GM19351 (cell line): ENCODE results near the gene ZNF644.
"Not testable (repeated sequence)": the region's sequence is repeated elsewhere in the genome, so short reads cannot be mapped to it uniquely, and the experiment has no call there.

ENCODE experiments used
- ATAC-seq: cut with Tn5 transposase; IDR thresholded peaks from one replicate; pipeline ENCODE4 v1.9.1; 2021; ENCODE audit warnings: mild to moderate bottlenecking, moderate library complexity; ENCODE audit not compliant: unreplicated experiment

ZNF644 gene

DNA sequence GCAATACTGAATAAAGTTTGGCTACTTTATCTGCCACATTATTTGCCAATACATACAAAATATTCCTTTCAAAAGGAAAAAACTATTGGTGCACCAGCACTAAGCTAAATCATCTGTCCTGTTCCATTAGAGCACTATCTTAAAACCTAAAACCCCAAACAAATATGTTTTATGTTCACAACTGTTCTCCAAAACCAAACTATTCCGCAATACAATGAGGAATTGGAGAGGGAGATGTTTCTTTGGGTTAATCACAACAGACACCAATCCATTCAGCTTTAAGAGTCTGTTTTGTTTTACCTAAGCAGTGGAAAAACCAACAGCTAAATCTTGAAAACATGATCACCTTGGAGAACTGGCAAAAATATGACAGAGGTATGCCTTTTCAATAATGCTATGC lies 85.1 kb downstream of the ZNF644 start:
- no peak for ATAC-seq

DNA sequence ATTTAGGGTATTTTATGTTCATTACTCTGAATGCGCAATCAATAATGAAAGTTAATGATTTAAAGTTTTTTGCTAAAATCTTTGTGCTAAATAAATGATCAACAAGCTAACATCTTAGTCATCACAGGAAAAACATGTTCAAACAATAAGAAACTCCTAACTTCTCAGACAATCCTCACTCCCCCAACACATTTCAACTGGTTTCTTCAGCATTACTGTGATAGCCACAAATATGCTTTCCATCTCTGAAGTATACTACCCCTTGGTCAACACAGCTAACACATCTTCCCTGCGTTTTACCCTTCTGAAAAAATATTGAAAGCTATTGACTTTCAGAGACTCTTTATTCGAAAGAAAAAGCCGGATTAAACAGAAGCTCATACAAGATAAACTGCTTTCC lies 85.8 kb downstream of the ZNF644 start:
- no peak for ATAC-seq

DNA sequence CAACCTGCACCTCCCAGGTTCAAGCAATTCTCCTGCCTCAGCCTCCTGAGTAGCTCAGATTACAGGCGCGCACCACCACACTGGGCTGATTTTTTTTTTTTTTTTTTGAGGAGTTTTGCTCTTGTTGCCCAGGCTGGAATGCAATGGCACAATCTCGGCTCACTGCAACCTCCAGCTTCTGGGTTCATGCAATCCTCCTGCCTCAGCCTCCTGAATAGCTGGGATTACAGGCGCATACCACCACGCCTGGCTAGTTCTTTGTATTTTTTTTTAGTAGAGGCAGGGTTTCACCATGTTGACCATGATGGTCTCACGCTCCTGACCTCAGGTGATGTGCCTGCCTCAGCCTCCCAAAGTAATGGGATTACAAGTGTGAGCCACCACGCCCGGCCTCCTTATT lies 93.6 kb downstream of the ZNF644 start:
- ATAC-seq = not testable (repeated sequence)

DNA sequence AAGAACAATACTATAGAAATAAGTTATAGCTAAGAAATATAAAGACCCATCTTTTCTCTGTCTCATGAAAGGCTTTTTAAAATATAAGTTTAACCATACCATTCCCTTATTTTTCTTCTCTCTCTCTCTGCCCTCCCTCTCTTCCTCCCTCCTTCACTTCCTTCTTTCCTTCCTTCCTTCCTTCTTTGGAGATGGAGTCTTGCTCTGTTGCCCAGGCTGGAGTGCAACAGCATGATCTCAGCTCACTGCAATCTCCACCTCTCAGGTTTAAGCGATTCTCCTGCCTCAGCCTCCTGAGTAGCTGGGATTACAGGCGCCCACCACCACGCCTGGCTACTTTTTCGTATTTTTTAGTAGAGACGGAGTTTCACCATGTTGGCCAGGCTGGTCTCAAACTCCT lies 94.2 kb downstream of the ZNF644 start:
- ATAC-seq = not testable (repeated sequence)

DNA sequence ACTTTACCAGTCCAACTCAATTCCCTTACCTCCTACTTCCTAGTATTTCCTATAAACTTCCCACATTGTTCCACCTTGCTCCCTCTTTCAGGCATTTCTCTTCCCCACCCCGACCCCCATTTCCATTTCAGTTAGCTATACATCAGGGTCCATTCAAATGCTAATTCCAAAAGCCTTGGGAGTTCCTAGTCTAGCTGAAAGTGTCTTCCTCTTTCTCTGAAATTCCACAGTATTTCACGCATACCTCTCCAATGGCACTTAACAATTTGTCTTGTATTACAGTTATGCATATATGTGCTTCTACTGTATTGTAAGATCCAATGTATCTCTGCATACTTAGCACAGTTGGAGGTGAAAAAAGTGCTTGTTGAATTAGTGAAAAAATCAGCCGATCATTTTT lies 94.9 kb downstream of the ZNF644 start:
- ATAC-seq = no peak

DNA sequence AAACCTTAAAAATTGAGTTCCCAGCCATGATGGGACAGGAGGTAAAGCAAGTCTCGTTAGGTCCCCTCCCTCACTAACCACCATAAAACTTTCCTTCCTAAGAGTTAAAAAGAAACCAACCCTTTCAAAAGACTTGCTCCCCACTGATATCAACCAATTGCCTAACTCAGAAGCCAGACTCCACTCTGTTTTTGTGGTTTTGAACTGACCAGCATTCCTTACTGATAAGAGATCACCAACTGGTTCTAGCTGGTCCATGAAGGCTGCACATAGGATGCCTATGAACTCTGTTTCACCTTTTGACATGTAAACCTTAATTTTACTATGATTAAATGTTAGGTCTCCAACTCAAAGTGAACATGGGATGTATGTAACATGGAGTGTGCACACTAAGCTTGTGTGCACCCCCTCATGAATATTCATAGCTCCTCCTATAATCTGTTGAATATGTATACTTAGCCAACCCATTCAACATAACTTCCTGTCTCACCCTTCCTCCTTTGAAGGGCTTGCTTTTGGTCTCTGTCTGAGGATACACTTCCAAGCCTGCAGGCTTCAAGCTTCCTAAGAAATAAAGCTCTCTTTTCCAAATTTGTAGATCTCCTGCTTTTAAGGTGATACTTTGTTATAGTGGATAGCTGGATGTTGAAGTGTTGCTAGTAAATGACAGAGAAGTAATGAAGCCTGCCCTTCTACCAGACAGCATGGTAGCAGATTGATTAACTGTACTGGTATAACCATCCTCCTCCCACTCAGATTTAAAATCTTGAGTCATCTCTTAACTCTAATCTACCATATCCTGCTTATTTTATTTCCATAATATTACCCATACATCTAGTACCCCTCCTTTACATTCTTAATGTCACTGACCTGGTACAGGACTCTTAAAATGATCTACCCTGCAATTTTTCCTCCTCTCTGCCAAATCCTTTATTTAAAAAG lies 95.6 kb downstream of the ZNF644 start:
- ATAC-seq = no peak

DNA sequence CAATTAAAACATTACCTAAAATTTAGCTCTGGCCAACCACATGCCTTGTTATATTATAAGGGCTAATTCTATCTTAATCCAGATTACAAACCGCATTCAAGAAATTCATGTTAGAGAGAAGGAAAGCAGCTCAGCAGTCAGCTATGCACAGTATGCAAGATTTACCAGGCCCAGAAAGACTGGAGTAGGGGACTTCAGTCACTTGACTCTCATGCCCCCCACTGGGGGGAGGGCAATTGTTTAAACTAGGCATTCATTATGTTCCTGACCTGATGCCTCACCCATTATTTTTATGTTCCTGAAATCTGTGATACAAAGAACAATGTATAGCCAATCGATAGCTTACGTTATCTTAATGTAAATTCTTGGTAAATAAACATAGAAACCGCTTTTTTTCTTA lies 96.9 kb downstream of the ZNF644 start:
- no peak for ATAC-seq

DNA sequence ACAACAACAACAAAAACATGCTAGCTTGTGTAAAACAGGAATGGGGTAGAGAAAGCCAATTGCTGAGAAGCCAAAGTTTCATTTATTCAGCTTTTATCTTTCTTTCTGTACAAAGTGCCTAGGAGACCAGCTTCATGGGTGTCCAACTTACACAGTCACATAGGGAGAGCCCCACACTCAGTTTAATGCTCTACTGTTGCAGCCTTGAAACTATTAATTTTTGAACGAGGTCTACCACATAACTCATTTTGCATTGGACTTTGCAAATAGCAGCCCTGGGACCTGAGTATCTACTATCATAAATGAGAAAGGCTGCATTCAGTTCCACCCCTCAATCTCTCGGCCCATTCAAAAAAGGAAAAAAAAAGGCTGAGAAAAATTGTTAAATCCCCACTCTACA lies 98.8 kb downstream of the ZNF644 start:
- no peak for ATAC-seq

DNA sequence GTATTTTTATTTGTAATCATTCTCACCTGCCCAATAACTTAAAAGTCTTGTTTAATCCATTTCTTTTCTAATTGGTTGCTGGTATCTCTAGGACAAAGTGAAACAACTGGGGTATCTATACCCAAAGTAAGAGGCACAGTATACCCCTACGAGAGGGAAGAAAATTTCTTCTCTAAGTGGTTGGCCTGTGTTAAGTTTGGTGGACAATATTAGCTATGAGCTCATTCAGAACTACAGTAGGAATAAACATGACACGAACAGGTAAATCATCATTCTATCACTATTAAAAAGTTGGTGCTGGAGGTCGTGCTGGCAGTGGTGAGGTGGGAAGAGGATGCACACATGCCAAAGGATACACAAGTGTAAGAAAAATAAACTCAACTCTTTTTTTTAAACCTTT lies 99.6 kb downstream of the ZNF644 start:
- no peak for ATAC-seq

DNA sequence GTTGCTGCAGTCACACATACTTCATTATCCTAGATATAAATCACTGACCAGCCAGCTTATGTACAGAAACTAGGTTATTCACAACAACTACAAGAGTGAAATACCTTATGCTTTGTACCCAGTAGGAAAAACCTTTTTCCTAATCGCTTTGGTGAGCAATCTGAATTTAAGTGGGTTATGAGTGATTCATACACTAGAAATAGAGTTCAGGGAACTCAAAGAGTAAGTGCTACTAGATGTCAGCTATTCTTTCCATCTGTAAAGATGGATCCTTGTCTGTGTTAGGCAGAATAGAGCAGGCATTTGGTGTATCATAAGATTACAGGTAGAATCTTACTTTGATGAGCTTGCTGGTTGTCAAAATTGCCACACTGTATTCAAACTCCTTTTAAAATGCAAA lies 101.9 kb downstream of the ZNF644 start:
- no peak for ATAC-seq

DNA sequence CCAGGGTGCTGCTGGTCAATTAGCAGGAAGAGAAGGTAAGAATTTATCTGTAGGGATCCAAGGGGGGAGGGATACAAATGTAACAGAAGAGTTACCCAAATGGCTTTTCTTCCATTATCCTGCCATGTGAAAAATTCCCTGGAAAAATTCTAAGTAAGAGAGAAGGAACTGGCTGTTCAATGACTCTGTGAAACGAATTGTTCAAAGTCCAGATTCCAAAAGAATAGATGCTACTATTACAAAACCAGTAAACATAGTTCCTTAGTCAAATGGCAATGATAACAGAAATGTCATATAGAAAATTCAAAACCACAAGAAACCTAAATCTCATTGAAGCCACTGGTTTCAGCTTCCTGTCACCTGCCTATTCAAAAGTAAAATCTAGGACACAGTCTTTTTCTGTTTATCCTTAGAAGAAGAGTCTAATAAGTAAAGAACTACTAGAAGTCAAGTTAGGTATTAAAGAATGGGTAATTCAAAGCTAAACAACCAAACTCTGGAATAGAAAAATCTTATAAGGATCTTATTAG lies 102.6 kb downstream of the ZNF644 start:
- no peak for ATAC-seq

DNA sequence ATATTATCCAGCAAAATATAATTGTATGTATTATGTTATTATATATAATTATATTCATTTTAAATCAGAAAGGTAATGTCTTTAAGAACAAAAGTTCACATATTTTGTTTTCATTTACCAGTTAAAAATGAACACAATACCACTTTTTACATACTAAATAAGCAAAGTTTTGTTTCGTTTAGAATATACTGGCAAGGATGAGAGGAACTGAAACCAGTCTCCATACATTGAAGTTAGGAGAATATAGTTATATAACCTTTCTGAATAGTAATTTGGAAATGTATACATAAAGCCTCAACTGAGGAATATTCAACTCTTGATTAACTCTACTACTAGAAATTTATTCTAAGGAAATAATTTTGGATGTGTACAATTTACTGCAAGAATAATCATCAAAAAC lies 110.5 kb downstream of the ZNF644 start:
- ATAC-seq = no peak

DNA sequence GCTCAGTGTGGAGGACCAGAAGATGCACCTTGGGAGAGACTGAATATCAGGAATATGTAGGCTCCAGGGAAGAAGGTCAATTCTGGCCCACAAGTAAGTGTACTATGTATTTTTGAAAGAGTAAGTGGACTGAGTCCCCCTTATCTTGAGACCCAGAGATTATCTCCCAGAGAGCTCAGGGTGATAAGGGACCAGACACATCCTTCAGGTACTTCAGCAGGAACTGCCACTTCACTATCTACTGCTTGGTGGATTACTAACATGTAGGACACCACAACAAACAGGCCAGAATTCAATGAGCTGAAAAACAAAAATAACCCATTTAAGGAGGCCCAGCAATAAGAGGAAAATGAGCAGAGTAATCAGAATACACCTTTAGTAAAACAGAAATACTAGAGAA lies 119.2 kb downstream of the ZNF644 start:
- ATAC-seq = no peak

DNA sequence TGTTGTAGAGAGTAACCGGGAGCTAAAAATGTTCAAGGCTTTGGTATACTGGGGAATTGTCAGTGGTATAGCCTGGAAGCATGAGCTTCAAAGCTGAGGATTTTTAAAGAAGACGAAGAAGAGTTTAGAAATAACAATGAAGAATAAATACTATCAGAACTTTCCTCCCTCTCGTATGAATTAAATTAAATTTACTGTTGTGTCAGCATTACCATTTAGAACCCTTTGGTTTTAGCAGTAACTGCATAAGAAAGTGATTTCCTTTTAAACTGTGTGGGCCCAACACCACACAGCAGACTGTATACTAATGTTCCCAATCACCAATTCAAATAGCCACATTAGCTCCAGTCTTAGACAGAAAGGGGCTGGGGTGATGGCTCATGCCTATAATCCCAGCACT lies 122.6 kb downstream of the ZNF644 start:
- ATAC-seq = no peak

DNA sequence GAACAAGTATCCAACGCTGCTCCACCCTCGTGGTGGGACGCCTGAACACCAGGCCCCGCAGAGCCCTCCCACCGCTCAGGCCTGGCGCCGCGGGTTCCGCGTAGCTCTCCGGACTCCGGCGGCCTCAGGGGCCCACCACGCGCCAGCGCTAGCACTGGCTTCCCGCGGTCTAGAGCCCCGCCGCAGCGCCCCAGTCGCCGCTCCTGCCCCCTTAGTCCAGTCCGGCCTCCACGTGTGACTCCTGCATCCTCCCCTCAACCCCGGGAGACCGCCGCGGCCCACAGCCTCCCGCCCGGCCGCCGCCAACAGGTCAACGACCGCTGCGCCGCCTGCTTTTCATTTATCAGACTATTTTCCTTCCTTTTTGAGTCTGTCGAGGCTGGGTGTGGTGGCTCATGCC lies 128.2 kb downstream of the ZNF644 start:
- ATAC-seq = not testable (repeated sequence)

DNA sequence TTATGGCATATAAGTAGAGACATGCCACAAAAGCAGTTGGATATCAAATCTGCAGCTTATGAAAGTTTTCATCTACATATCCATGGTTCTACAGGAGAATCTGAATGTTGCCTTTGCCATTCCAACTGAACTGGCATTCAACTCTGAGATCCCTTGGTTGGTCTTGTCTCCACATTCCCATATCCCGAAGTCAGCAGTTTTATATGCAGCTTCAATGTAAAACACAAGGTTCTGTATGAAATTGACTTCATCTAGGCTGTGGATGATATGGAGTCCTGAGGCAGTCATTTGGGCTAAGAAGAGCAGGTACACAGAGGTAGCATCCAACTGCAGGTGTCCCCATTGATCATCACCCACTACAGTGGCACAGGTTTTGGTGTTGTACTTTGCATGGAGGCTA lies 129.0 kb downstream of the ZNF644 start:
- not testable (repeated sequence) for ATAC-seq

DNA sequence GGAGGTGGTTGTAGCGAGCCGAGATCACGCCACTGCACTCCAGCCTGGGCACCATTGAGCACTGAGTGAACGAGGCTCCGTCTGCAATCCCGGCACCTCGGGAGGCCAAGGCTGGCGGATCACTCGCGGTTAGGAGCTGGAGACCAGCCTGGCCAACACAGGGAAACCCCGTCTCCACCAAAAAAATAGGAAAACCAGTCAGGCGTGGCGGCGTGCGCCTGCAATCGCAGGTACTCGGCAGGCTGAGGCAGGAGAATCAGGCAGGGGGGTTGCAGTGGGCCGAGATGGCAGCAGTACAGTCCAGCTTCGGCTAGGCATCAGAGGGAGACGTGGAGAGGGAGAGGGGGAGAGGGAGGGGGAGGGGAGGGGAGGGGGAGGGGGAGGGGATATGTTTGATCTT lies 129.6 kb downstream of the ZNF644 start:
- not testable (repeated sequence) for ATAC-seq

DNA sequence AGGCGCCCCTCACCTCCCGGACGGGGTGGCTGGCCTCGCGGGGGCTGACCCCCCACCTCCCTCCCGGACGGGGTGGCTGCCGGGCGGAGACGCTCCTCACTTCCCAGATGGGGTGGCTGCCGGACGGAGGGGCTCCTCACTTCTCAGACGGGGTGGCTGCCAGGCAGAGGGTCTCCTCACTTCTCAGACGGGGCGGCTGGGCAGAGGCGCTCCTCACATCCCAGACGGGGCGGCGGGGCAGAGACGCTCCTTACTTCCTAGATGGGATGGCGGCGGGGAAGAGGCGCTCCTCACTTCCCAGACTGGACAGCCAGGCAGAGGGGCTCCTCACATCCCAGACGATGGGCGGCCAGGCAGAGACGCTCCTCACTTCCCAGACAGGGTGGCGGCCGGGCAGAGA lies 130.1 kb downstream of the ZNF644 start:
- ATAC-seq = not testable (repeated sequence)

DNA sequence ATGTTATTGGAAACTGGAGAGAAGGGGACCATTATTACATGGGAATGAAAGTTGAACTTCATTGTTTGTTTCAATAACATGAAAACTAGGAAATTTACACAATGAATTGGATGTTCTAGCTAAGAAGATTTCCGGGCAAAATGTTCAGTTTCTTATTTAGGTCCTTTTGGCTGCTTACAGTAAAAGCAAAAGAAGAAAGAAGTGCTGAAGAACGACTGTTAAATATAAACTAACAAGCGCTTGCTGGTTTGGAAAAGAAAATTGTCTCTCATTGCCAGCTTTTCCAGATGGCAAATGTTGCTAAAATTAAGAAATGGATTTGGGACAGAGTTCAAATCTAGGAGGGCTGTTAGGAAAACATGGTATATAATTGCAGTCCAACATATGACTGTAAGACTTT lies 139.6 kb downstream of the ZNF644 start:
- no peak for ATAC-seq

DNA sequence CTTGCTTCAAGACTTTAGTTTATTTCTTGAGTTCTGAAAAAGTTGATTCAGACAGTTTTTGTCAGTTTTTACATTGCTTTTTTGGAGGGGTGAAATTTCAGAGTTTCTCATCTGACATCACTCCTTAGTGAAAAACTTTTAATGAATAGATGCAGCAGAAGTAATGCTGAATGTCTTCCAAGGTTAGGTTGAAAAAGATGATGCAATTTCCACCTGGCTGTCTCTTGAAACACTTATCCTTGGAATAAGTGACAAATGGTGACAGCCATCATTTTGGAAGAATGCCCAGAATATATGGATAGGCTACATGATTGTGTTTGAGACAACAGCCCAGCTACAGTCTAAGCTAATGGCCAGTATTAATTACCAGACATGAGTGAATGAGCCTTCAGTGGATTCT lies 140.8 kb downstream of the ZNF644 start:
- no peak for ATAC-seq

DNA sequence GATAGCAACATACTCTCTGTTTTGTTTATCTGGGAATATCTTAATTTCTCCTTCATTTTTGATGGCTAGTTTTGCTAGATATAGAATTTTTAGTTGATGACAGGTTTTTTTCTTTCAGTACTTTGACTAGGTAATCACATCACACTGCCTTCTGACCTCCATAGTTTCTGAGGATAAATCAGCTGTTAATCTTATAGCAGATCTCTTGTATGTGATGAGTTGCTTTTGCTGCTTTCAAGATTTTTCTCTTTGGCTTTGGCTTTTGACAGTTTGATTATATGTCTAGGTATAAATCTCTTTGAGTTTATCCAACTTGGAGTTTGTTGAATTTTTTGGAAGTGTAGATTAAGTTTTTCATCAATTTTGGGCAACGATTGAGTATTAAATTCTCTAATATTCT lies 142.6 kb downstream of the ZNF644 start:
- no peak for ATAC-seq

DNA sequence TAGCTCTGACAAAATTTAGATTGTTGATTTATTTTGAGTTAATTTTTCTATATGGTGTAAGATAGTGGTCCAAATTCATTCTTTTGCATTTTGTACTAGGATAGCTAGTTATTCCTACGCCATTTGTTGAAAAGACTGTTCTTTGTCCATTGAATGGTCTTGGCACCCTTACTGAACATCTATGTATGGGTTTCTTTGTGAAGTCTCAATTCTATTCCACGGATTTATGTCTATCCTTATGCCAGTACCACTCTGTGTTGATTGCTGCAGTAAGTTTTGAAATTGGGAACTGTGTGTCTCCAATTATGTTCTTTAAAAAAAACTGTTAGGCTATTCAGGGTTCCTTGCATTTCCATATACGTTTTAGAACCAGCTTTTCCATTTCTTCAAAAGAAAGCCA lies 145.7 kb downstream of the ZNF644 start:
- ATAC-seq = no peak
